ENCODE data around the gene CCDC85C.

Gene CCDC85C

DNA sequence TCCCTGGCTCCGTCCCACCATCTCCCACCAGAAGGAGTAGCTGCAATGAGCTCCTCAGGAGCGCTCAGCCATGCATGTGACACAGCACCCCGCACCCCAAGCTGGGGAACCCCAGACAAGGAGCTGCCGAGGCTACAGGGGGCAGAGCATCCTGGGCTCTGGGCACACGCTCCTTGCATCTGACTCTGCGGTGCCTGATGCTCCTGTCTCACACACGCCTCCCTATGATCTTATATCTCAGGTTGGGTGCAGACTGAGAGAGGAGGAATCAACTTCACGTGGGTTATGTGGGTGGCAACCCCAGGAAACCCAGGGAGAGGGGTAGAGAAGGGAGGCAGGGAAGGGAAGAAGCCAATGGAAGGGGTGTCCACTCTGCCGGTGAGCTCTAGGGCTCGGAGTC is 62.8 kb downstream of the CCDC85C start:
- intact Hi-C loops (cut with DNase I; ENCODE audit: low total_unique reads) = no loop called here
- no peak for DNase-seq
- Histone ChIP-seq H3K36me3 (no peaks in the 10 kb centered on the region), H3K9me3 (no peaks in the 10 kb centered on the region), H3K4me1 (no peaks in the 10 kb centered on the region), H3K27me3 (peaks cover 0 to 19% of the 10 kb centered on the region in 2 donors), H3K27ac (no peak overlapping the region), H3K4me3 (no peak overlapping the region)
- TF ChIP-seq, protein P1, sequence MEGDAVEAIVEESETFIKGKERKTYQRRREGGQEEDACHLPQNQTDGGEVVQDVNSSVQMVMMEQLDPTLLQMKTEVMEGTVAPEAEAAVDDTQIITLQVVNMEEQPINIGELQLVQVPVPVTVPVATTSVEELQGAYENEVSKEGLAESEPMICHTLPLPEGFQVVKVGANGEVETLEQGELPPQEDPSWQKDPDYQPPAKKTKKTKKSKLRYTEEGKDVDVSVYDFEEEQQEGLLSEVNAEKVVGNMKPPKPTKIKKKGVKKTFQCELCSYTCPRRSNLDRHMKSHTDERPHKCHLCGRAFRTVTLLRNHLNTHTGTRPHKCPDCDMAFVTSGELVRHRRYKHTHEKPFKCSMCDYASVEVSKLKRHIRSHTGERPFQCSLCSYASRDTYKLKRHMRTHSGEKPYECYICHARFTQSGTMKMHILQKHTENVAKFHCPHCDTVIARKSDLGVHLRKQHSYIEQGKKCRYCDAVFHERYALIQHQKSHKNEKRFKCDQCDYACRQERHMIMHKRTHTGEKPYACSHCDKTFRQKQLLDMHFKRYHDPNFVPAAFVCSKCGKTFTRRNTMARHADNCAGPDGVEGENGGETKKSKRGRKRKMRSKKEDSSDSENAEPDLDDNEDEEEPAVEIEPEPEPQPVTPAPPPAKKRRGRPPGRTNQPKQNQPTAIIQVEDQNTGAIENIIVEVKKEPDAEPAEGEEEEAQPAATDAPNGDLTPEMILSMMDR (IDR thresholded peaks at IDR 0.05) = no peak

DNA sequence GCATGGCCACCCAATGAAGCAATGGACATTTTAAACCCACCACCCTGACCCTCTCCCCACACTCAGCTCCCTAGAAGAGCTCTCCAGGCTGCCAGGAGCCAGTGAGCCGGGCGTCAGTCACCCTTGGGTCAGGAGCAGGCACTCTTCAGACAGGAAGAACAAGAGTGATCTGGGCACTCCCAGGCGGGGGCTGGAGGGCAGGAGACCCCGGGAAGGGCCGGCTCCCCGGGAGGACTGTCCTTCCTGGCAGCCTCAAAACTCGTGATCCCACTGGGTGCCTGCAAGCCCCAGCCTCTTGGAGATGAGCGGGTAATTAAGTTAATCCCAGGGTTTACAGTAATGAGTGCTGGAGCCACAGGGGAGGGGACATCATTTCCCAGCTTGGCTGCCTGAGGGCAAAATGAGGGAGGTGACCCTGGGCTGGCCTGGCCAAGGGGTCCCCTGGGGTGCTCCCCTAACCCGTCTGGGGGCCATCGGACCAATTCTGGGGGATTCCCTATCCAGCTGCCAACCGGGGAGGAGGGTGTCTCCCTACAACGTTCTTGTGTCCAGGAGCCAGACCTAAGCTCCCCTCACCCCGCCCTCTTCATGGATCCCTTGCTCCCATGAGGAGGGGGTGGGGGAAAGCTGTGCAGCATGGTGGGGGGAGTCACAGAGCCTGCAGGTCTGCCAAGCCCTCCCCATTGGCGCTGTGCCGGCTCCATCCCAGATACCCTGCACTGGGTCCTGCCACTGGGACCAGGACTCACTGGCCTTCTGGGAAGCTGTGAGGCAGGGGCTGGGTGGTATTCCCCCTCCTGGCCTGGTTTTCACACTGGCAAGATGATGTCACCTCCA is 63.6 kb downstream of the CCDC85C start:
- Histone ChIP-seq H3K27ac (no peak overlapping the region), H3K4me1 (peaks cover 0 to 2% (median under 1%) of the 10 kb centered on the region in 4 donors), H3K27me3 (peaks cover 0 to 19% of the 10 kb centered on the region in 2 donors), H3K4me3 (no peak overlapping the region), H3K9me3 (no peaks in the 10 kb centered on the region), H3K36me3 (no peaks in the 10 kb centered on the region)
- TF ChIP-seq, protein P1 (IDR thresholded peaks at IDR 0.05) = no peak
- intact Hi-C loops (cut with DNase I; ENCODE audit: low total_unique reads) = no loop called here
- no peak for DNase-seq

DNA sequence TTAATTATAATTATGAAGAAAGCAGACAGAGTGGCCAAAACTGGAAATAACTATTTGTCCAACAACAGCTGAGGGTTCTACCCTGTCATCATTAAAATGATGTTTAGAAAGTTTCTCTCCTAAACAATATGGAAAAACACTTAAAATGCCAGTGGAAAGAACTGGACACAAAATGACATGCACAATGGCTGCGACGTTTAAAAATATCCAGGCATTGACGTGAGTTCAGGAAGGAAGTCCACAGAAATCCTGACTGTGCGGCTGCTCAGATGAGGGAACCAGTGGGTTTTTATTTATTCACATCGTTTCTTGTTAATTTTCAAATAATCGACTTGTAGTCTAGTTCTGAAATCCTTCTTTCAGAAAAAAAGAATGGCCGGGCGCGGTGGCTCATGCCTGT is 64.5 kb downstream of the CCDC85C start:
- no peak for DNase-seq
- peaks cover 0 to 11% (median 4%) of the 10 kb centered on the region in 4 donors for H3K4me1 ChIP-seq
- H3K9me3 ChIP-seq = no peaks in the 10 kb centered on the region
- no peak overlapping the region for H3K4me3 ChIP-seq
- H3K27me3 ChIP-seq = peaks cover 0 to 19% of the 10 kb centered on the region in 2 donors
- intact Hi-C loops (cut with DNase I; ENCODE audit: low total_unique reads) = no loop called here
- H3K27ac ChIP-seq = no peak overlapping the region
- TF ChIP-seq, protein P1 (IDR thresholded peaks at IDR 0.05) = no peak
- H3K36me3 ChIP-seq = no peaks in the 10 kb centered on the region

DNA sequence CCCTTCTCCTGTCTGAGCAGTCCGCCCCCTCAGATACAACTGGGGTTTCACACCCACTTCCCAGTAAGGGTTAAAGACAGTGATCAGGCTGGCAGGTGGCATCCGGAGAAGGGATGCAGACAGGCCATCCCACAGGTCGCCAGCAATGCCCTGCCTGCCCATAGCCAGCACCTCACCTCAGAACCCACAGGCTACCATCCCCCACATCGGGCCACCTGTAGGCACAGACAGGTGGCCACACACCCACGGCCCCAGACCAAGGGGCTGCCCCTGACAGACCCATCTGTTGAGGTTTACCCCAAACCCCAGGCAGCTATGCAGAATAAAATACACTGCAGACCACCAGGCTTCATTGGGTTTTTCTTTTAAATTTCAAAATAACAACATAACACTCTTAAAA is 65.3 kb downstream of the CCDC85C start:
- peaks cover 0 to 11% (median 4%) of the 10 kb centered on the region in 4 donors for H3K4me1 ChIP-seq
- H3K9me3 ChIP-seq = no peaks in the 10 kb centered on the region
- DNase-seq = no peak
- H3K27ac ChIP-seq = no peak overlapping the region
- TF ChIP-seq, protein P1 (IDR thresholded peaks at IDR 0.05) = no peak
- H3K36me3 ChIP-seq = no peaks in the 10 kb centered on the region
- intact Hi-C loops (cut with DNase I; ENCODE audit: low total_unique reads) = no loop called here
- peaks cover 0 to 19% of the 10 kb centered on the region in 2 donors for H3K27me3 ChIP-seq
- H3K4me3 ChIP-seq = no peak overlapping the region

DNA sequence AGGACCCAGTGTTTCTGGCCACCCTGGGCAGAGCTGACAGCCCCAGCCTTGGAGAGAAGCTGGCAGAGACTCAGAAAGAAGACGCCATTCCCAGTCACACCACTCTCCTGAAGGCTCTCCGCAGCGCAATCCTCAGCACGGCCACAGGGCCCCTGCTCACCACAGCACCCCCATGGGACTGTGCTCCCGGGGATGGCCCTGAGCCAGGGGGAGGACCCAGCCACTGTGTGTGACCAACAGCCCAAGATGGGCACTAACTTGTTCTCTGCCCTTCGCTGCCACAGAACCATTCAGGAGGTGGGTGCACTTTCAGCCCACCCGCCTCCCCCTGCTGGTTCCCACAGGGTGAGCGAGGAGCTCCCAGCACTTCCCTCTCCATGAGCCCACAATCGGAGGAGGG is 65.7 kb downstream of the CCDC85C start:
- Histone ChIP-seq H3K4me3 (no peak overlapping the region), H3K27ac (no peak overlapping the region), H3K9me3 (no peaks in the 10 kb centered on the region), H3K27me3 (peaks cover 0 to 19% of the 10 kb centered on the region in 2 donors), H3K4me1 (peaks cover 0 to 11% (median 4%) of the 10 kb centered on the region in 4 donors), H3K36me3 (no peaks in the 10 kb centered on the region)
- TF ChIP-seq, protein P1 (IDR thresholded peaks at IDR 0.05) = no peak
- no peak for DNase-seq
- intact Hi-C loops (cut with DNase I; ENCODE audit: low total_unique reads) = no loop called here

Data from tibial artery (tissue), 4 donors.